Body of pancreas (tissue), 4 donors: ENCODE measurements around the gene MSL1.

ENCODE experiments used
- POLR2A ChIP-seq, 3 donors: fragments of 450-650 bp; IDR thresholded peaks; one replicate each; pipeline ENCODE4 v1.6.1; 2016; ENCODE audit warnings: antibody characterized with exemption in 3 of 3, mild to moderate bottlenecking in 2 of 3
- TF ChIP-seq, protein P1 (sequence below), 7 experiments: fragments of 450-650 bp in 4 of 7; fragments of 200-600 bp in 3 of 7; sonication (generic) in 3 of 7; IDR thresholded peaks; one replicate each; pipeline ENCODE4 v1.5.1; 2016 to 2019; ENCODE audit warnings: antibody characterized with exemption in 7 of 7

DNA sequence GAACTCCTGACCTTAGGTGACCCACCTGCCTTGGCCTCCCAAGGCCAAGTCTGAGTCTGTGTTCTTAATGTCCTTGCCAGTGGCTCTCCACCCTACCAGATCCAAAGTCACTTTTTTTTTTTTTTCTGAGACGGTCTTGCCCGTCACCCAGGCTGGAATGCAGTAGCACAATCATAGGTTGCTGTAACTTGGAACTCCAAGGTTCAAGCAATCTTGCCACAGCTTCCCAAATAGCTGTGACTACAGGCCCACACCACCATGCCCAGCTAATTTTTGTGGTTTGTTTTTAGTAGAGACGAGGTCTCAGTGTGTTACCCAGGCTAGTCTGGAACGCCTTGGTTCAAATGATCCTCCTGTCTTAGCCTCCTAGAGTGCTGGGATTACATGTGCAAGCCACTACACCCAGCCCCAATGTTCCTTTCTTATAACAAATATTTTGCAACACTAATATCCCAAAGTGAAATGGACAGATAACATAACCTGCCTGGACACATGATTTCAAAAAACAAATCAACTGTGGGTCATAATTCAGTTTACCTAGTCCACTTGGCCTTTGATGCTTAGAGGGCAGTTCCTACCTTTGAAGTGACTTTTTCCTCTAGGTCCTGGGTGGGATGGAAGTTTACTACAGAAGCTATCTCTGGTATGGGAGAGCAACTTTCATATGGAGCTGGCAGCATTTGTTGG lies 51.5 kb downstream of the MSL1 start:
- no peak for TF ChIP-seq POLR2A (IDR thresholded peaks at IDR 0.05)
- TF ChIP-seq, protein P1, sequence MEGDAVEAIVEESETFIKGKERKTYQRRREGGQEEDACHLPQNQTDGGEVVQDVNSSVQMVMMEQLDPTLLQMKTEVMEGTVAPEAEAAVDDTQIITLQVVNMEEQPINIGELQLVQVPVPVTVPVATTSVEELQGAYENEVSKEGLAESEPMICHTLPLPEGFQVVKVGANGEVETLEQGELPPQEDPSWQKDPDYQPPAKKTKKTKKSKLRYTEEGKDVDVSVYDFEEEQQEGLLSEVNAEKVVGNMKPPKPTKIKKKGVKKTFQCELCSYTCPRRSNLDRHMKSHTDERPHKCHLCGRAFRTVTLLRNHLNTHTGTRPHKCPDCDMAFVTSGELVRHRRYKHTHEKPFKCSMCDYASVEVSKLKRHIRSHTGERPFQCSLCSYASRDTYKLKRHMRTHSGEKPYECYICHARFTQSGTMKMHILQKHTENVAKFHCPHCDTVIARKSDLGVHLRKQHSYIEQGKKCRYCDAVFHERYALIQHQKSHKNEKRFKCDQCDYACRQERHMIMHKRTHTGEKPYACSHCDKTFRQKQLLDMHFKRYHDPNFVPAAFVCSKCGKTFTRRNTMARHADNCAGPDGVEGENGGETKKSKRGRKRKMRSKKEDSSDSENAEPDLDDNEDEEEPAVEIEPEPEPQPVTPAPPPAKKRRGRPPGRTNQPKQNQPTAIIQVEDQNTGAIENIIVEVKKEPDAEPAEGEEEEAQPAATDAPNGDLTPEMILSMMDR (IDR thresholded peaks at IDR 0.05) = no peak
